Thyroid gland (tissue), 4 donors: ENCODE results near the gene MYO1E. TPM values are rescaled to one million over a fixed set of nuclear protein-coding genes. Genes with fewer than 3 reads are reported as not detected.
"Not testable (repeated sequence)": the region's sequence is repeated elsewhere in the genome, so short reads cannot be mapped to it uniquely, and the experiment has no call there.

Source experiments
- DNase-seq, 2 donors: peaks; one replicate each; pipeline ENCODE4 v3.0.0-alpha.2; 2019
- H3K27ac ChIP-seq, 3 donors: fragments of 200-600 bp; sonication (generic); 1 replicate in 2 of 3; 2 replicates in 1 of 3; pipeline ENCODE4 v1.5.1; 2016 to 2019; ENCODE audit warnings: mild to moderate bottlenecking in 1 of 3, moderate library complexity in 1 of 3
- H3K27me3 ChIP-seq: fragments of 200-600 bp; sonication (generic); one replicate; pipeline ENCODE4 v1.5.1; 2019
- H3K36me3 ChIP-seq, 2 donors: fragments of 200-600 bp; sonication (generic); one replicate each; pipeline ENCODE4 v1.5.1; 2016 to 2019
- H3K4me1 ChIP-seq, 2 donors: fragments of 200-600 bp; sonication (generic); one replicate each; pipeline ENCODE4 v1.5.1; 2017 to 2019
- H3K4me3 ChIP-seq, 3 donors: fragments of 200-600 bp; sonication (generic); replicated peaks in 1 of 3; 1 replicate in 2 of 3; 2 replicates in 1 of 3; pipeline ENCODE4 v1.5.1; 2016; ENCODE audit warnings: mild to moderate bottlenecking in 1 of 3
- H3K9me3 ChIP-seq: fragments of 200-600 bp; sonication (generic); one replicate; pipeline ENCODE4 v1.5.1; 2017
- CTCF ChIP-seq, 6 experiments: fragments of 200-600 bp in 3 of 6; fragments of 450-650 bp in 3 of 6; sonication (generic) in 3 of 6; IDR thresholded peaks; one replicate each; pipeline ENCODE4 v1.5.1; 2016 to 2019; ENCODE audit warnings: antibody characterized with exemption in 6 of 6, mild to moderate bottlenecking in 2 of 6, inconsistent platforms in 1 of 6, moderate library complexity in 1 of 6
- POLR2A ChIP-seq, 2 donors: fragments of 450-650 bp; IDR thresholded peaks; one replicate each; pipeline ENCODE4 v1.6.1; 2017; ENCODE audit warnings: antibody characterized with exemption in 2 of 2, mild to moderate bottlenecking in 2 of 2, moderate library complexity in 1 of 2
- WGBS, 2 donors: methylation state at CpG; one replicate each; pipeline ENCODE4 v1.1.5; 2017; 5-methylcytosine and 5-hydroxymethylcytosine counted together
- intact Hi-C: fragments of 100-400 bp; cut with DNase I; formaldehyde crosslinking; loops from one replicate; pipeline ENCODE4 v1.15.1; 2023
- total RNA-seq, 4 donors: library from RNA; depleted of rRNA; stranded (reverse); fragments of >200 nt; gene quantifications; one replicate each; pipeline ENCODE4 v1.2.3, GENCODE V29; 2016

MYO1E gene
- total RNA-seq, 4 donors from 2014 or later: 19.5 to 56.6 (median 34.6) TPM

- TF ChIP-seq CTCF (IDR thresholded peaks at IDR 0.05) (no peak), POLR2A (IDR thresholded peaks at IDR 0.05) (no peak)
- DNase-seq: no peak
- Histone ChIP-seq H3K9me3 (no peaks in the 10 kb centered on the region), H3K4me3 (no peak overlapping the region), H3K4me1 (peaks cover 38 to 57% of the 10 kb centered on the region in 2 donors), H3K27ac (peak overlapping the region; percentile 80 to 88 (median 84)), H3K27me3 (no peaks in the 10 kb centered on the region), H3K36me3 (no peaks in the 10 kb centered on the region)
- WGBS, 2 donors: 48 to 53% methylated on average over 4 of the region's 4 CpGs
- intact Hi-C loops: no loop called here
These were observed 206.5 kb downstream of the MYO1E start for GRCh38 chr15:59166166-59166565.

GRCh38 chr15:59165726-59166125 is 206.9 kb downstream of the MYO1E start:
- no peaks in the 10 kb centered on the region for H3K9me3 ChIP-seq
- H3K4me1 ChIP-seq: peaks cover 36 to 53% of the 10 kb centered on the region in 2 donors
- TF ChIP-seq POLR2A (IDR thresholded peaks at IDR 0.05) (peak in 1 of 2 donors; percentile 4), CTCF (IDR thresholded peaks at IDR 0.05) (no peak)
- H3K4me3 ChIP-seq: no peak overlapping the region
- WGBS, 2 donors: 32 to 47% methylated on average over 3 of the region's 3 CpGs
- peaks cover 0 to 1% of the 10 kb centered on the region in 2 donors for H3K36me3 ChIP-seq
- H3K27ac ChIP-seq: peak overlapping the region; percentile 80 to 88 (median 84)
- no peaks in the 10 kb centered on the region for H3K27me3 ChIP-seq
- DNase-seq: peak; percentile 55 to 70
- intact Hi-C loops: no loop called here

- intact Hi-C loops, DNase-seq, H3K4me3 ChIP-seq, H3K27ac ChIP-seq, H3K27me3 ChIP-seq, H3K9me3 ChIP-seq: not testable (repeated sequence)
- H3K4me1 ChIP-seq: peaks cover 31 to 40% of the 10 kb centered on the region in 2 donors
- H3K36me3 ChIP-seq: peaks cover 3 to 10% of the 10 kb centered on the region in 2 donors
- WGBS, 2 donors: 97 to 98% methylated on average over 8 of the region's 8 CpGs
These were observed 210.6 kb downstream of the MYO1E start for GRCh38 chr15:59162080-59162479.

GRCh38 chr15:59160880-59161593 is 211.6 kb downstream of the MYO1E start:
- H3K36me3 ChIP-seq: peaks cover 3 to 10% of the 10 kb centered on the region in 2 donors
- intact Hi-C loops: no loop called here
- no peak overlapping the region for H3K4me3 ChIP-seq
- 85 to 87% methylated on average over 23 of the region's 23 CpGs for WGBS, 2 donors
- no peak overlapping the region for H3K27ac ChIP-seq
- no peaks in the 10 kb centered on the region for H3K27me3 ChIP-seq
- DNase-seq: peak in 1 of 2 donors; percentile 27
- TF ChIP-seq CTCF (IDR thresholded peaks at IDR 0.05): peak in 3 of 6 experiments; percentile 21 to 25 (median 22)
- no peak for TF ChIP-seq POLR2A (IDR thresholded peaks at IDR 0.05)
- peaks cover 21 to 32% of the 10 kb centered on the region in 2 donors for H3K4me1 ChIP-seq
- H3K9me3 ChIP-seq: no peaks in the 10 kb centered on the region

- no peak for DNase-seq
- Histone ChIP-seq H3K36me3 (peaks cover 3 to 10% of the 10 kb centered on the region in 2 donors), H3K4me3 (no peak overlapping the region), H3K27me3 (no peaks in the 10 kb centered on the region), H3K4me1 (peaks cover 14 to 27% of the 10 kb centered on the region in 2 donors), H3K27ac (peak overlapping the region; percentile 78 to 95 (median 82)), H3K9me3 (no peaks in the 10 kb centered on the region)
- intact Hi-C loops: no loop called here
- WGBS, 2 donors: 85 to 87% methylated on average over 9 of the region's 9 CpGs
- no peak for TF ChIP-seq CTCF (IDR thresholded peaks at IDR 0.05)
- no peak for TF ChIP-seq POLR2A (IDR thresholded peaks at IDR 0.05)
These were observed 213.5 kb downstream of the MYO1E start for GRCh38 chr15:59159210-59159609.
